ENCODE measurements around the gene GABRG2. TPM values are rescaled to one million over a fixed set of nuclear protein-coding genes. Genes with fewer than 3 reads are reported as not detected.
"Not testable (repeated sequence)": the region's sequence is repeated elsewhere in the genome, so short reads cannot be mapped to it uniquely, and the experiment has no call there.

The GABRG2 gene
- 0.75 TPM in 1 of 2 replicates, not detected in the other for total RNA-seq

- intact Hi-C loops (cut with micrococcal nuclease) = no loop called here
These were observed at the start of gene GABRG2 for GRCh38 chr5:162067655-162068411. TSS of gene GABRG2 (plus strand) at chr5:162067773. CDS start at chr5:162068000, 227 bp downstream.

- intact Hi-C loops (cut with micrococcal nuclease) = no loop called here
These were observed 42.3 kb upstream of the GABRG2 start for GRCh38 chr5:162025312-162025711.

GRCh38 chr5:162026803-162027202 lies 40.8 kb upstream of the GABRG2 start:
- intact Hi-C loops (cut with micrococcal nuclease) = no loop called here

GRCh38 chr5:162037431-162037830 lies 30.1 kb upstream of the GABRG2 start:
- intact Hi-C loops (cut with micrococcal nuclease) = no loop called here

- intact Hi-C loops (cut with micrococcal nuclease) = no loop called here
These were observed 20.3 kb upstream of the GABRG2 start for GRCh38 chr5:162047279-162047678.

- intact Hi-C loops (cut with micrococcal nuclease) = no loop called here
These were observed 14.9 kb upstream of the GABRG2 start for GRCh38 chr5:162052676-162053075.

GRCh38 chr5:162055095-162055494 lies 12.5 kb upstream of the GABRG2 start:
- intact Hi-C loops (cut with micrococcal nuclease) = not testable (repeated sequence)

GRCh38 chr5:162067162-162067561 lies 411 bp upstream of the GABRG2 start:
- intact Hi-C loops (cut with micrococcal nuclease) = no loop called here

GRCh38 chr5:162068412-162068811 lies 839 bp downstream of the GABRG2 start:
- intact Hi-C loops (cut with micrococcal nuclease) = no loop called here

GRCh38 chr5:162068936-162069335 lies 1.4 kb downstream of the GABRG2 start:
- intact Hi-C loops (cut with micrococcal nuclease) = no loop called here

- intact Hi-C loops (cut with micrococcal nuclease) = no loop called here
These were observed 11.2 kb downstream of the GABRG2 start for GRCh38 chr5:162078805-162079204.

GRCh38 chr5:162091336-162091735 lies 23.8 kb downstream of the GABRG2 start:
- intact Hi-C loops (cut with micrococcal nuclease) = no loop called here

GRCh38 chr5:162096448-162096847 lies 28.9 kb downstream of the GABRG2 start:
- intact Hi-C loops (cut with micrococcal nuclease) = no loop called here

- intact Hi-C loops (cut with micrococcal nuclease) = no loop called here
These were observed 40.0 kb downstream of the GABRG2 start for GRCh38 chr5:162107591-162107990.

- intact Hi-C loops (cut with micrococcal nuclease) = no loop called here
These were observed 52.2 kb downstream of the GABRG2 start for GRCh38 chr5:162119801-162120200.

- intact Hi-C loops (cut with micrococcal nuclease) = no loop called here
These were observed 60.5 kb downstream of the GABRG2 start for GRCh38 chr5:162128117-162128516.

GRCh38 chr5:162132348-162132747 lies 64.8 kb downstream of the GABRG2 start:
- intact Hi-C loops (cut with micrococcal nuclease) = no loop called here

- intact Hi-C loops (cut with micrococcal nuclease) = no loop called here
These were observed 71.6 kb downstream of the GABRG2 start for GRCh38 chr5:162139190-162139589.

GRCh38 chr5:162154242-162154641 lies 86.7 kb downstream of the GABRG2 start:
- intact Hi-C loops (cut with micrococcal nuclease) = no loop called here

GRCh38 chr5:162160401-162160800 lies 92.8 kb downstream of the GABRG2 start:
- intact Hi-C loops (cut with micrococcal nuclease) = no loop called here

- intact Hi-C loops (cut with micrococcal nuclease) = no loop called here
These were observed 96.1 kb downstream of the GABRG2 start for GRCh38 chr5:162163663-162164062.

- intact Hi-C loops (cut with micrococcal nuclease) = no loop called here
These were observed 106.9 kb downstream of the GABRG2 start for GRCh38 chr5:162174358-162174974.

- intact Hi-C loops (cut with micrococcal nuclease) = no loop called here
These were observed 119.8 kb downstream of the GABRG2 start for GRCh38 chr5:162187371-162187770.

Data from T-helper 2 cell treated with Interferon-gamma antibody and Interleukin-4, amounts not matched to agents 100 ng/mL and 5 ng/mL, for 36 hours (primary cell).